Esophagus squamous epithelium (tissue), 5 donors: Measurements from ENCODE around the gene CNST. TPM values are rescaled to one million over a fixed set of nuclear protein-coding genes. Genes with fewer than 3 reads are reported as not detected.
"Not testable (repeated sequence)": the region's sequence is repeated elsewhere in the genome, so short reads cannot be mapped to it uniquely, and the experiment has no call there.

ENCODE experiments used
- DNase-seq: peaks from one replicate; lab custom pipeline; 2025; lab: John Stamatoyannopoulos, UW
- H3K27ac ChIP-seq, 4 donors: fragments of 200-600 bp; sonication (generic); one replicate each; pipeline ENCODE4 v1.5.1; 2016 to 2019; ENCODE audit warnings: mild to moderate bottlenecking in 1 of 4
- H3K27me3 ChIP-seq, 4 donors: fragments of 200-600 bp; sonication (generic); 1 replicate in 3 of 4; 2 replicates in 1 of 4; pipeline versions ENCODE4 v1.5.1 to v1.6.0; 2017 to 2021; ENCODE audit warnings: antibody characterized with exemption in 1 of 4
- H3K36me3 ChIP-seq, 3 donors: fragments of 200-600 bp; sonication (generic); one replicate each; pipeline ENCODE4 v1.5.1; 2016 to 2019
- H3K4me1 ChIP-seq, 3 donors: fragments of 200-600 bp; sonication (generic); one replicate each; pipeline ENCODE4 v1.5.1; 2017 to 2019
- H3K4me3 ChIP-seq, 4 donors: fragments of 200-600 bp; sonication (generic); 1 replicate in 3 of 4; 2 replicates in 1 of 4; pipeline ENCODE4 v1.5.1; 2016 to 2019; ENCODE audit warnings: mild to moderate bottlenecking in 2 of 4, moderate library complexity in 1 of 4
- H3K9me3 ChIP-seq, 3 donors: fragments of 200-600 bp; sonication (generic); one replicate each; pipeline ENCODE4 v1.5.1; 2016 to 2019
- POLR2A ChIP-seq, 4 donors: fragments of 450-650 bp; IDR thresholded peaks; one replicate each; pipeline ENCODE4 v1.6.1; 2017; ENCODE audit warnings: antibody characterized with exemption in 4 of 4, mild to moderate bottlenecking in 4 of 4, moderate library complexity in 3 of 4
- WGBS, 2 donors: methylation state at CpG; one replicate each; pipeline ENCODE4 v1.1.5; 2018; 5-methylcytosine and 5-hydroxymethylcytosine counted together
- intact Hi-C: fragments of 100-400 bp; cut with DNase I; formaldehyde crosslinking; loops from one replicate; pipeline ENCODE4 v1.15.0; 2022
- total RNA-seq, 4 donors: library from RNA; depleted of rRNA; stranded (reverse); fragments of >200 nt; gene quantifications; one replicate each; pipeline ENCODE4 v1.1.0, GENCODE V29; 2016
- TF ChIP-seq, protein P1 (sequence below), 6 experiments: fragments of 450-650 bp in 4 of 6; fragments of 200-600 bp in 2 of 6; sonication (generic) in 2 of 6; IDR thresholded peaks; one replicate each; pipeline ENCODE4 v1.5.1; 2016 to 2019; ENCODE audit warnings: antibody characterized with exemption in 6 of 6, mild to moderate bottlenecking in 4 of 6, moderate library complexity in 4 of 6
- donor health status: DM: yes; HTN: yes; CAD: no.

Gene CNST
- total RNA-seq, 4 donors from 2014 or later, result 7.5 to 31.5 (median 12.4) TPM

DNA sequence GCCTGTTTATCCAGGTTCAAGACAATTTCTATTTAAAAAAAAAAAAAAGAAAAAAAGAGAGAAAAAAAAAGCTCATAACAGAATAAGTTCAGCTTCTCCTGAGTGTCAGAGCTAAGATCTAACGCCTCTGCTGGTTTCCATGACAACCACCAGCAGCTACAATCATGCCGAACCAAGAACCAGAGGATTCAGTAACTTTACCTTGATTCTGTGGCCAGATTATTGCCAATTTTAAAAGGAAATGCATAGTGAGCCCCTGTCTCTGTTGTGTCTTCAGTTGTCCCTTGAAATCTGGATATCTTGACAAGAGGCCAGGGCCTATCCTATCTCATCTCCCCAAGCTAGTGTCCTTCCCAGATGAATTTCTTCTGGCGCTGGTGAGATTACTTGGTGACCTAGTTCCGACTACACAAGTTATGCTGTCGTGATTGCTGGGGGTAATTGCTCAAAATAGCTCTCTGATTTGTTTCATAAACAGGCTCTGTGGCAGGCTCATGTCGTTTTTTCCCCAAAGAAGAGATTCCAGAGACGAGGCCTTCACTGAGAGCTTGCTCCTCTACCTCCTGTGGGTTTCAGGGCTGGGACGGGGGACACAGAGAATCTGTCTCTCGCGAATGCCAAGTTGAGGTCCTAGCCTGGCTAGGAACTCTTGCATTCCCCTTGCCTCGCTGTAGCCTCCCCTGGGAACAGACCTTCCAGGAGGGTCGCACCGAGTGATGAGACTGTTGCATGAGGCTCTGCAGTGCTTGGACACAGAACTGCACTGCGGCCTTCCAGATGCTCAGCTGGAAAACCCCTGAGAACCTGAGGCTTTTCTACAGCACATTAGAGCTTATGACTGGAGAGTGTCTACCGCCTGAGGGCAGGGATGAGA is 125.6 kb downstream of the CNST start:
- Histone ChIP-seq H3K36me3 (no peaks in the 10 kb centered on the region), H3K4me1 (peaks cover 10 to 29% (median 10%) of the 10 kb centered on the region in 3 donors), H3K4me3 (no peak overlapping the region), H3K27ac (peak overlapping the region in 2 of 4 donors; percentile 29 to 44), H3K9me3 (no peaks in the 10 kb centered on the region), H3K27me3 (peaks cover 0 to 5% (median 0%) of the 10 kb centered on the region in 4 donors)
- intact Hi-C loops, result no loop called here
- WGBS, 2 donors, result 60 to 64% methylated on average over 7 to 15 of the region's 15 CpGs
- TF ChIP-seq POLR2A (IDR thresholded peaks at IDR 0.05), result no peak
- TF ChIP-seq, protein P1, sequence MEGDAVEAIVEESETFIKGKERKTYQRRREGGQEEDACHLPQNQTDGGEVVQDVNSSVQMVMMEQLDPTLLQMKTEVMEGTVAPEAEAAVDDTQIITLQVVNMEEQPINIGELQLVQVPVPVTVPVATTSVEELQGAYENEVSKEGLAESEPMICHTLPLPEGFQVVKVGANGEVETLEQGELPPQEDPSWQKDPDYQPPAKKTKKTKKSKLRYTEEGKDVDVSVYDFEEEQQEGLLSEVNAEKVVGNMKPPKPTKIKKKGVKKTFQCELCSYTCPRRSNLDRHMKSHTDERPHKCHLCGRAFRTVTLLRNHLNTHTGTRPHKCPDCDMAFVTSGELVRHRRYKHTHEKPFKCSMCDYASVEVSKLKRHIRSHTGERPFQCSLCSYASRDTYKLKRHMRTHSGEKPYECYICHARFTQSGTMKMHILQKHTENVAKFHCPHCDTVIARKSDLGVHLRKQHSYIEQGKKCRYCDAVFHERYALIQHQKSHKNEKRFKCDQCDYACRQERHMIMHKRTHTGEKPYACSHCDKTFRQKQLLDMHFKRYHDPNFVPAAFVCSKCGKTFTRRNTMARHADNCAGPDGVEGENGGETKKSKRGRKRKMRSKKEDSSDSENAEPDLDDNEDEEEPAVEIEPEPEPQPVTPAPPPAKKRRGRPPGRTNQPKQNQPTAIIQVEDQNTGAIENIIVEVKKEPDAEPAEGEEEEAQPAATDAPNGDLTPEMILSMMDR (IDR thresholded peaks at IDR 0.05), result no peak
- no peak for DNase-seq

DNA sequence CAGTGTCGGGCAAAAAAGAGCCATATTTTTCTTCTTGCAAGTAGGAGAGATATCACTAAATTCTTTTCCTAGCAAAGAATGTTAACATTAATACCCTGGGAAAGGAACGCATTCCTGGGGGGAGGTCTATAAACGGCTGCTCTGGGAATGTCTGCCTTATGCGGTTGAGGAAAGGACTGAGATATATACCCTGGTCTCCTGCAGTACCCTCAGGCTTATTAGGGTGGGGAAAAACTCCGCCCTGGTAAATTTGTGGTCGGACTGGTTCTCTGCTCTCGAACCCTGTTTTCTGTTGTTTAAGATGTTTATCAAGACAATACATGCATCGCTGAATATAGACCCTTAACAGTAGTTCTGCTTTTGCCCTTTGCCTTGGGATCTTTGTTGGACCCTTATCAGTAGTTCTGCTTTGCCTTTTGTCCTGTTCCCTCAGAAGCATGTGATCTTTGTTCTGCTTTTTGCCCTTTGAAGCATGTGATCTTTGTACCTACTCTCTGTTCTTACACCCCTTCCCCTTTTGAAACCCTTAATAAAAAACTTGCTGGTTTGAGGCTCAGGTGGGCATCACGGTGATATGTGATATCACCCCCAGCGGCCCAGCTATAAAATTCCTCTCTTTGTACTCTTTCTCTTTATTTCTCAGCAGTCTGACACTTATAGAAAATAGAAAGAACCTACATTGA is 128.1 kb downstream of the CNST start:
- H3K36me3 ChIP-seq, H3K27ac ChIP-seq, H3K9me3 ChIP-seq, DNase-seq, H3K4me3 ChIP-seq, H3K27me3 ChIP-seq, intact Hi-C loops: not testable (repeated sequence)
- H3K4me1 ChIP-seq, result peaks cover 8 to 37% (median 13%) of the 10 kb centered on the region in 3 donors
- 85 to 89% methylated on average over 10 of the region's 10 CpGs for WGBS, 2 donors

DNA sequence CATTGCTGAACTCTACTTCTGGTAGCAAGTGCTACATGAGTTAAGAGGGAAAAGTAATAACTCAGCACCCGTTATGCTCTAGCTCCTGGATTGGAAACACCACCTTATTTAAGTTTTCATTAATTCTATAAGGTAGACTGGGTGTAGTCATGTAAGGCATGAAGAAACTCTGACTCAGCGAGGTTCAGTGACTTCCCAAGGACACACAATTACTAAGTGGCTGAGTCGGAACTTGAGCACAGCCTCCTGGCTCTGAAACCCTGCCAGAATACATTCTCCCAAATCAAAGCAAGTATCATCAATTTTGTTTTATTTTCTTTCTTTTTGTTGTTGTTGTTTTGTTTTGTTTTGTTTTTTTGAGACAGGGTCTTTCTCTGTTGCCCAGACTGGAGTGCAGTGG is 128.9 kb downstream of the CNST start:
- H3K27ac ChIP-seq, result no peak overlapping the region
- H3K9me3 ChIP-seq, result no peaks in the 10 kb centered on the region
- intact Hi-C loops, result loop anchor here (5.0 kb wide), 1 partner anchor 198 kb away; no protein-coding TSS in a partner anchor
- H3K4me1 ChIP-seq, result peaks cover 0 to 30% (median 5%) of the 10 kb centered on the region in 3 donors
- no peak for DNase-seq
- H3K27me3 ChIP-seq, result peaks cover 0 to 3% (median 0%) of the 10 kb centered on the region in 4 donors
- no peaks in the 10 kb centered on the region for H3K36me3 ChIP-seq
- H3K4me3 ChIP-seq, result no peak overlapping the region
- TF ChIP-seq POLR2A (IDR thresholded peaks at IDR 0.05), result no peak
- TF ChIP-seq, protein P1 (IDR thresholded peaks at IDR 0.05), result no peak
- WGBS, 2 donors, result 54 to 55% methylated on average over 3 of the region's 3 CpGs

DNA sequence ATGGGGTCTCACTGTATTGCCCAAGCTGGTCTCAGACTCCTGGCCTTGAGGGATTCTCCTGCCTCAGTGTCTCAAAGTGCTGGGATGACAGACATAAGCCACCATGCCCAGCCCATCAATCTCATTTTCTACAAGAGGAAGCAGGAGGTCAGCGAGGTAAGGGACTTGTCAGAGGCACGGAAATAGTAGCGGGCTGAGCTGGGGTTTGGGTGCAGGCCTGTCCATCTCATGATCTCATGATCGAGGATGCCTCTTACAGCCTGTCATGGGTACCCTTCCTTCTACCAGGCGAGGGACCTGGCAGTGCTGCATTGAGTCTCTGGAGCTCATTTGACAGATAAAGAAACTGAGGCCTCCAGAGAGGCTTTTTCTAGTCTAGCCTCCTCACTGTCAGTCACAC is 129.4 kb downstream of the CNST start:
- H3K27ac ChIP-seq, result no peak overlapping the region
- TF ChIP-seq POLR2A (IDR thresholded peaks at IDR 0.05), result no peak
- TF ChIP-seq, protein P1 (IDR thresholded peaks at IDR 0.05), result no peak
- 93 to 98% methylated on average over 5 of the region's 5 CpGs for WGBS, 2 donors
- no peaks in the 10 kb centered on the region for H3K27me3 ChIP-seq
- no peaks in the 10 kb centered on the region for H3K36me3 ChIP-seq
- H3K4me3 ChIP-seq, result no peak overlapping the region
- H3K9me3 ChIP-seq, result no peaks in the 10 kb centered on the region
- no peak for DNase-seq
- H3K4me1 ChIP-seq, result peaks cover 0 to 27% (median 5%) of the 10 kb centered on the region in 3 donors
- intact Hi-C loops, result loop anchor here (5.0 kb wide), 1 partner anchor 198 kb away; no protein-coding TSS in a partner anchor

DNA sequence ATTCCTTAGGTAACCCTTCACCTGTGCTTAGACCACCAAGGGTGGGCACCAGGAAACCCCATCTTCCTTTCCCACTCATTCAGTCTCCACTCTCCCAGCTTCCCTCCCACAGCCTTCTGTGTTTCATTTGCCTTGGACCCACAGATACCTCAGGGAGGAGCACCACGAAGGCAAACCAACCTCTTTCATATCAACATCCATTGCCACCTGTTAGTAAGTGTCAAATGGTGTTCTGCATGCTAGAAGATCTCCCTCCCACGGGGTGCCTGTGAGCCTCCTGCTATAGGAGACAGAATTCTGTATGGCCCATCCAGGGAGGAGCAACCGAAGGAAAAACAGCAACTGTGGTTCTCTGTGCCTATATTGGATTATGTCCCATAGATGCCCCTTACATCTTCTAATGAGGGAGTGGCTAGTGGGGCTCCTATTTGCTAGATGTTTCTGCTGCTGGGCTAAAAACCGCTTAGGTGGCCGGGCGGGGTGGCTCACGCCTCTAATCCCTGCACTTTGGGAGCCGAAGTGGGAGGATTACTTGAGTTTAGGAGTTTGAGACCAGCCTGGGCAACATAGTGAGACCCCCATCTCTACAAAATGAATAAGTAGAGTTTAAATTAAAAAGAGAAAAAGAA is 132.3 kb downstream of the CNST start:
- no peak for DNase-seq
- Histone ChIP-seq H3K4me1 (peaks cover 0 to 27% (median 5%) of the 10 kb centered on the region in 3 donors), H3K27ac (peak overlapping the region in 3 of 4 donors; percentile 24 to 61 (median 52)), H3K4me3 (peak overlapping the region in 3 of 4 donors; percentile 26 to 61 (median 30)), H3K27me3 (no peaks in the 10 kb centered on the region), H3K9me3 (no peaks in the 10 kb centered on the region), H3K36me3 (no peaks in the 10 kb centered on the region)
- intact Hi-C loops, result loop anchor here (5.0 kb wide), 1 partner anchor 201 kb away; no protein-coding TSS in a partner anchor
- 64 to 68% methylated on average over 6 to 8 of the region's 8 CpGs for WGBS, 2 donors
- TF ChIP-seq POLR2A (IDR thresholded peaks at IDR 0.05), result no peak
- TF ChIP-seq, protein P1 (IDR thresholded peaks at IDR 0.05), result no peak
